Upper lobe of left lung (tissue), 4 donors: ENCODE measurements around the gene OSBPL10.

Experiments
- EP300 ChIP-seq, 4 donors: sonication (generic); formaldehyde crosslinking; IDR thresholded peaks; one replicate each; pipeline ENCODE4 v1.5.1; 2017; ENCODE audit warnings: antibody characterized with exemption in 4 of 4, control low read depth in 2 of 4
- POLR2A ChIP-seq, 4 donors: fragments of 450-650 bp; IDR thresholded peaks; one replicate each; pipeline ENCODE4 v1.5.1; 2016 to 2017; ENCODE audit warnings: antibody characterized with exemption in 4 of 4, mild to moderate bottlenecking in 2 of 4
- TF ChIP-seq, protein P1 (sequence below), 6 experiments: fragments of 450-650 bp in 4 of 6; fragments of 200-600 bp in 2 of 6; sonication (generic) in 2 of 6; IDR thresholded peaks; one replicate each; pipeline ENCODE4 v1.5.1; 2016 to 2019; ENCODE audit warnings: antibody characterized with exemption in 6 of 6

DNA sequence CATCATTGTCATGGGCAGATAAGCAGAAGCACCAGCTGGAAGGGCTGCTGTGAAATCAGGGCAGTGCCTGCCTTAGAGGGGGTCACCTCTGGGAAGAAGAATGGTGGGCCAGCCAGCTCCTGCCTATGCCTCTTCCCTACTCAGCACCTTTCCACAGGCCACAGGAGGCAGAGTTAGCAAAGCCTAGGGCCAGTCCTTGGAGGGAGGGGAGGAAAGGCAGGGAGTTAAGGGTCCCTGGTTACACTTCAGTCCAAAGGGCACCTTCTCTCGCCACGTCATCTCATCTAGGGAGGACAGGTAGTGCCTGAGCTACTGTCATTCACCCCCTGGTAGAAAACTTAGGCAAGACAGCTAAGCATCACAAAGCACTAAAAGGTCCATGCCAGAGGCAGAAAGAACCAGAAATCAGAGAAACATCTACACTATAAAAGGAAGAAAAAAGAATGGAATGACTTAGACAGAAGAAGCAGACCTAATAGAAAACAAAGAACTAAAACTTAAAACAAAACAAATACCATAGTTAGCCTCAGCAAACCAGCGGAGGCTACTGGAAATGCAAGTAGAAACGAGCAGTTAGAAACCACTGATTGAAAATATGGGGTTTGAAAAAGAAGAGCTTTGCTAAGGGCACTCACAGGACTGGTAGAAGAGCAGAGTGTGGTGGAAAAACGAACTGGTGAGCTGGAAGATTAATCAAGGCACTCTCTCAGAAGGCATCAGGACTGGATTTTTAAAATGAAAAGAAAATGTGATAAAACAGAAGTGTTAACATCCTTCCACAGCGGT is 84.2 kb downstream of the OSBPL10 start:
- TF ChIP-seq, protein P1, sequence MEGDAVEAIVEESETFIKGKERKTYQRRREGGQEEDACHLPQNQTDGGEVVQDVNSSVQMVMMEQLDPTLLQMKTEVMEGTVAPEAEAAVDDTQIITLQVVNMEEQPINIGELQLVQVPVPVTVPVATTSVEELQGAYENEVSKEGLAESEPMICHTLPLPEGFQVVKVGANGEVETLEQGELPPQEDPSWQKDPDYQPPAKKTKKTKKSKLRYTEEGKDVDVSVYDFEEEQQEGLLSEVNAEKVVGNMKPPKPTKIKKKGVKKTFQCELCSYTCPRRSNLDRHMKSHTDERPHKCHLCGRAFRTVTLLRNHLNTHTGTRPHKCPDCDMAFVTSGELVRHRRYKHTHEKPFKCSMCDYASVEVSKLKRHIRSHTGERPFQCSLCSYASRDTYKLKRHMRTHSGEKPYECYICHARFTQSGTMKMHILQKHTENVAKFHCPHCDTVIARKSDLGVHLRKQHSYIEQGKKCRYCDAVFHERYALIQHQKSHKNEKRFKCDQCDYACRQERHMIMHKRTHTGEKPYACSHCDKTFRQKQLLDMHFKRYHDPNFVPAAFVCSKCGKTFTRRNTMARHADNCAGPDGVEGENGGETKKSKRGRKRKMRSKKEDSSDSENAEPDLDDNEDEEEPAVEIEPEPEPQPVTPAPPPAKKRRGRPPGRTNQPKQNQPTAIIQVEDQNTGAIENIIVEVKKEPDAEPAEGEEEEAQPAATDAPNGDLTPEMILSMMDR (IDR thresholded peaks at IDR 0.05) = no peak
- no peak for TF ChIP-seq POLR2A (IDR thresholded peaks at IDR 0.05)
- TF ChIP-seq EP300 (IDR thresholded peaks at IDR 0.05) = no peak
